HG02981 (cell line): ENCODE measurements around the gene ZNF839.
"Not testable (repeated sequence)": the region's sequence is repeated elsewhere in the genome, so short reads cannot be mapped to it uniquely, and the experiment has no call there.

Source experiments
- ATAC-seq: cut with Tn5 transposase; IDR thresholded peaks from one replicate; pipeline ENCODE4 v1.9.1; 2021; ENCODE audit warnings: mild to moderate bottlenecking, moderate library complexity; ENCODE audit not compliant: unreplicated experiment

The ZNF839 gene

GRCh38 chr14:102319351-102320032, at the start of gene ZNF839:
TSS of gene ZNF839 (plus strand) at chr14:102319746. CDS start at chr14:102319766, 20 bp downstream.
- peak; percentile 44 for ATAC-seq

- ATAC-seq = no peak
Observed at GRCh38 chr14:102272392-102272791, 47.2 kb upstream of the ZNF839 start.

DNA sequence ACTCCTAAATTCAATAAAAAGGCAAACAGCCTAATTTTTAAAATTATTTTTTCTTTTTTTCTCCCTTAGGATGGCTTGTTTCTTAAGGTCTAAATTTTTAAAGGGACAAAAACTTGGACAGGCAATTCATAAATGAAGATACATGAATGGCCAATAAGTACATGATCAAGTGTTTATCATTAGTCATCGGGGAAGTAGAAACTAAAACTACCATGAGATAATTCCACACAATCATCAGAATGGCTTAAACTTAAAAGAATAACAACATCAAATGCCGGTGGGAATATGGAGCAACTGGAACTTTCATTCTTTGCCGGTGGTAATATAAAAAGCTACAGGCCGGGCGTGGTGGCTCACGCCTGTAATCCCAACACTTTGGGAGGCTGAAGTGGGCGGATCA, 43.7 kb upstream of the ZNF839 start:
- ATAC-seq = no peak

DNA sequence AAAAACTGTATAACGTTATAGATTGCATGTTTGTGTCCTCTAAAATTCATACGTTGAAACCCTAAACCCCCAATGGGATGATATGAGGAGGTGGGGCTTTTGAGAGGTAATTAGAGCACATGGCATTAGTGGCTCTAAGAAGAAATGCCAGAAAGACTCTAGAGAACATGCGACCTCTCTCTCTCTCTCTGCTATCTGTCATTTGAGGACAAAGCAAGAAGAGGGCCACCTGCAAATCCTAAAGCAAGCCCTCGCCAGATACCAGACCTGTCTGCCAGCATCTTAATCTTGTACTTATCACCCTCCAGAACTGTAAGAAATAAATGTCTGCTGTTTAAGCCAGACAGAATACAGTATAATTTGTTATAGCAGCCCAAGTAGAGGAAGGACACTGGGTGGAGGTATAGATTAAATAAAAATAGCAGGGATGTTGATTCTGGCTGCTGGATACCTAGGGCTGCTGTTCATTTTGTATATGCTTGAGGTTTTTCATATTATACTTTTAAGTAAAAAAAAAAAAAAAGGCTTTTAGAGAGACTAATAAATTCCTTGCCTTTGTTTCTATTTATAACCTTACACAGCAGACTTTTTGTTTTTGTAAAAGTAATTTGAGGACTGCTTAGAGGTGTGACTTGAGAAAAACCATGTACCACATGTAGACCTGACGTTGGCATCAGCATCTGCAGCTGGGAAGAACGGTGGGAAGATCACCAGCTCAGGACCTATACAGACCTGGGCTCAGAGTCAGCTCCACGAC, 41.5 kb upstream of the ZNF839 start:
- ATAC-seq = no peak

DNA sequence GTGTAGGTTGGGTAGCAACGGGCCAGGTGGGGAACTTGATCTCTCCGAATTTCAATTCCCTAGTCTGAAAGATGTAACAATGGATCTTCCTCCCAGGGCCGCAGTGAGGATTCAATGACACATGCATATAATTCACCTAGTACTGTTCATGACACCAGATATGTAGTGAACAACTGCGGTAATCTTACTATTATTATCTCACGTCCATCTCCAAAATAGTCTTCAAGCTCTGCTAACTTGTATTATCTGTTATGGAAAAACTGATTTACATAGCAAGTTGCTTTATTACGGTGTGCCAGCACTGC, 41.0 kb upstream of the ZNF839 start:
- ATAC-seq = no peak

GRCh38 chr14:102279282-102279681, 40.3 kb upstream of the ZNF839 start:
- ATAC-seq = no peak

- no peak for ATAC-seq
Observed at GRCh38 chr14:102279688-102280348, 39.7 kb upstream of the ZNF839 start.

- ATAC-seq = no peak
Observed at GRCh38 chr14:102280376-102280962, 39.1 kb upstream of the ZNF839 start.

DNA sequence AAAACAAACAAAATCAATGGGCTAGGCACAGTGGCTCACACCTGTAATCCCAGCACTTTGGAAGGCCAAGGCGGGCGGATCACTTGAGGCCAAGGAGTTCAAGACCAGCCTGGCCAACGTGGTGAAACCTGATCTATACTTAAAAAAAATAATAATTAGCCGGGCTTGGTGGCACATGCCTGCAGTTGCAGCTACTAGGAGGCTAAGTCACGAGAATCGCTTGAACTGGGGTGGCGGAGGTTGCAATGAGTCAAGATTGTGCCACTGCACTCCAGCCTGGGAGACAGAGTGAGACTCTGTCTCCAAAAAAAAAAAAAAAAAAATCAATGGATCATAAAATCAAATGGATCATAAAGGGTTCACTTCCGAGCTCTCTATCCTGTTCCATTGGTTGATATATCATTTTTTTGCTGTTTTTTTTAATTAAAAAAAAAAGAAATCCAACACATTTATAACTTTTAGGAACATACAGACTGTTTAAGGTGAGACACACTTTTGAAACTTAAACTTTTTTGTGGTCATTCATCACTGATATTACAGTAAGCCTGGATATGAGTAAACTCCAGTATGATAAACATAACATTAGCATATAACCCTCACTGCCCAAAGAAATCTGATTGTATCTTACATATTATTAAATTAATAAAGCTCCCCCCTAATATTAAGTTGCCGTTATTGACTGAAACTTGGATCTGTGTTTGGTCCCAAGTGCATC, 36.6 kb upstream of the ZNF839 start:
- no peak for ATAC-seq

GRCh38 chr14:102283631-102284129, 35.9 kb upstream of the ZNF839 start:
- no peak for ATAC-seq

DNA sequence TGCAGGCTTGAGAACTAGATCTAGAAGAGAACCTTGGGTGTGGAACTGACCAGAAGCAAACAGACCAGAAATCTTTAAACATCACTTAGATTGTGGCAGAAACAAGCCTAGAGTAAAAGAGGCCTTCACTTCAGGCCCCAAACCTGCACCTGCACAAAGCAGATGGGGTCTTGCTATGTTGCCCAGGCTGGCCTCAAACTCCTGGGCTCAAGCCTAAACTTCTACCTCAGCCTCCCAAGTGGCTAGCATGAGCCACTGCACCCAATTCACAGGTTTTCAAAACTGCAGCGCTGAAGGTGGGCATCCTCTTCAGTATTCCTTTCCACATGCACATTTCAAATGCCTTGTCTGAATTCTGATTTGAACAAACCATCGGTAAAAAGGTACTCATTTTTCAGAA, 34.4 kb upstream of the ZNF839 start:
- ATAC-seq = no peak

GRCh38 chr14:102288139-102288538, 31.4 kb upstream of the ZNF839 start:
- no peak for ATAC-seq

- ATAC-seq = no peak
Observed at GRCh38 chr14:102292441-102292840, 27.1 kb upstream of the ZNF839 start.

DNA sequence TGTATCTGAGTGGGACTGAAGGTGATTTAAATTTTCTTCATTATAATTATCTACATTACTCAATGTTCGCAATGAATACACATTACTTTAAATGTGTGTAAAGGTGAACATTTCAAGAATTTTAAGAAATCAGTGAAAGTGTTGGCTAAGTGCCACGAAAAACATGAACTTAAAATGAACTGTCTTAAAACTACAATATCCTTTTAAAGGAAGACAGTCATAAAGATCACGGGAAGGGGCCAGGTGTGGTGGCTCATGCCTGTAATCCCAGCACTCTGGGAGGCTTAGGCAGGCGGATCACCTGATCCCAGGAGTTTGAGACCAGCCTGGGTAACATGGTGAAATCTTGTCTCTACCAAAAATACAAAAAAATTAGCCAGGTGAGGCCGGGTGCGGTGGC, 25.8 kb upstream of the ZNF839 start:
- no peak for ATAC-seq

- no peak for ATAC-seq
Observed at GRCh38 chr14:102295270-102295669, 24.3 kb upstream of the ZNF839 start.

DNA sequence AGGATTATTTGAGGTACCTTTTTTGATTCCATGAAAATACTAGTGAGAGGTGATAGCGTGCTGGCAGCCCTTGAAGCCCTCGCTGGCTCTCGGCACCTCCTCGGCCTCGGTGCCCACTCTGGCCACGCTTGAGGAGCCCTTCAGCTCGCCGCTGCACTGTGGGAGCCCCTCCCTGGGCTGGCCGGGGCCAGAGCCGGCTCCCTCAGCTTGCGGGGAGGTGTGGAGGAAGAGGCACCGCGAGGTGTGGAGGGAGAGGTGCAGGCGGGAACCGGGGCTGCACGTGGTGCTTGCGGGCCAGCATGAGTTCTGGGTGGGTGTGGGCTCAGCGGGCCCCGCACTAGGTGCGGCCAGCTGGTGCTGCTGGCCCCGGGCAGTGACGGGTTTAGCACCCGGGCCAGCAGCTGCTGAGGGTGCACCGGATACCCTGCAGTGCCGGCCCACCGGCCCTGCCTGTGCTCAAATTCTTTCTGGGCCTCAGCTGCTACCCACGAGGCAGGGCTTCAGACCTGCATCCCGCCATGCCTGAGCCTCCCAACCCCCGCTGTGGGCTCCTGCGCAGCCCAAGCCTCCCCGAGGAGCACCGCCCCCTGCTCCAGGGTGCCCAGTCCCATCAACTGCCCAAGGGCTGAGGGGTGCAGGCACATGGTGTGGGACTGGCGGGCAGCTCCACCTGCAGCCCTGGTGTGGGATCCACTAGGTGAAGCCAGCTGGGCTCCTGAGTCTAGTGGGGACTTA, 21.9 kb upstream of the ZNF839 start:
- ATAC-seq = no peak

GRCh38 chr14:102298303-102299070, 21.1 kb upstream of the ZNF839 start:
- not testable (repeated sequence) for ATAC-seq

DNA sequence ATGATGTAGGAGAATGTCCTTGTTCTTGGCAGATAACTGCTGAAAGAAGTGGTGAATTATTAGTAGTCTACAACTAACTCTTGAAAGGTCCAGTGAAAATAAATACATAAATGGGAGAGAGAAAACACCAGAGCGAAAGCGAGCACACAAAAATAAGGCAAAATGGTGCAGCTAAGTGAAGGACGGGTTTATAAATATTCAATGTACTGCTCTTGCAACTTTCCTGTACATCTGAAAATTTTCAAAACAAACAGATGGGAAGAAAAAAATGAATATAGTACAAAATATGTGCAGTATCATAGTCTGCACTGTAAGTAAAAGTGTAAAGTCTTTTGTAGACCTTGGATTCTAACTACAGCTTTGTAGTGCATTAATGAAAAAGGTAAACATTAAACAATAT, 15.9 kb upstream of the ZNF839 start:
- no peak for ATAC-seq
